ENCODE data around the gene HOXC6.

Gene HOXC6

DNA sequence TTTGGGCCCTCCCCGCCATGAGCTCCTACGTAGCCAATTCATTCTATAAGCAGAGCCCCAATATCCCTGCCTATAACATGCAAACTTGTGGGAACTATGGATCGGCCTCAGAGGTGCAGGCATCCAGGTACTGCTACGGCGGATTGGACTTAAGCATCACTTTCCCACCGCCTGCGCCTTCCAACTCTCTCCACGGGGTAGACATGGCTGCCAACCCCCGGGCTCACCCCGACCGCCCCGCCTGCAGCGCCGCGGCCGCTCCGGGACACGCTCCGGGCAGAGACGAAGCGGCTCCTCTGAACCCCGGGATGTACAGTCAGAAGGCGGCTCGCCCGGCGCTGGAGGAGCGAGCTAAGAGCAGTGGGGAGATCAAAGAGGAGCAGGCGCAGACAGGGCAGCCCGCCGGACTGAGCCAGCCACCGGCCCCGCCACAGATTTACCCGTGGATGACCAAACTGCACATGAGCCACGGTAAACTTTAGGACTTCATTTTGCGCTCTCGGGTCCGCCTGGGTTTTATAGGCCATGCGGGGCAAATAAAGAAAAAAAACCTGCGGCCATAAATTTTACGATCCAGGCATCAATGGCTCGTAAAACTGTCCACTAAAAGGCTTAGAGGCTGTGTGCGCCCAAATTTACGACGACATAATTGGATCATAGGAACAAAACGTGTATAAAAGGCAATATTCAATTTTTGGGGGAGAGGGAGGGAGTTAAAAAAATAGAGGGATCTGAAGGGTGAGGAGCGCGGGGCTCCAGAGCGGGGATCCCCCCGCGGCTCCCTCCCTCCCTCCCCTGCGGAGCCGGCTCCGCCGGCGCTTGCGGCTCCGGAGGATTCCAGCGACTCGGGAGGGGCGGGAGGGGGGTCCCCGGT is 5.1 kb downstream of the HOXC6 start:
- DNase-seq: no peak

DNA sequence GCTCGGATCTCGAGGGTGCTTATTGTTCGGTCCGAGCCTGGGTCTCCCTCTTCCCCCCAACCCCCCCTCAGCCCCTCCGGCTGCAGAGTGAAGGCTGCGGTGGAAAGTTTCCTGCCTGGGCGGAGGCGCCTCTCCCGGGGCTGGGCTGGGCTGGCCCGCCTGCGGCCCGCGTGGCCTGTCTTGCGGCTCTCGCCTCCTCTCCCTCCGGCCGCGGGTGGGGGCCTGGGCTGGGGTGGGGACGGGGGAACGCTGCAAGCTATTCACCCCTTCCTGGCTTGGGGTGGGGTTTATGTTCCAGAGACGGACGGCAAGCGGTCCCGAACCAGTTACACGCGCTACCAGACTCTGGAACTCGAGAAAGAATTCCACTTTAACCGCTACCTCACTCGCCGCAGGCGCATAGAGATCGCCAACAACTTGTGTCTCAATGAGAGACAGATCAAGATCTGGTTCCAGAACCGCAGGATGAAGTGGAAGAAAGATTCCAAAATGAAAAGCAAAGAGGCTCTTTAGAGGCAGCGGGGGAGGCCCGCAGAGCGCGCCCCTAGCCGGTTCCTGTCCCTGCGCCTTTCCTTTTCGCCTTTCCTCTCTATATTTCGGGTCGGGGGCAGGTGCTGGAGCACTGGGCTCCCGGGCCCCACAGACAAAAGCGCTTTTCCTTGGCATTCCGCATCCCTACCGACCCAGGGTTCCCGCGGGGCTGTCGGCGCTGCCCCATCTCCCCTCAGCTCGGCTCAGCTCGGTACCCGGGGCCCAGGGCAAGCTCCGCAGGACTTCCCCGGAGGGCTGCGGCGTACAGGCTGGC is 5.9 kb downstream of the HOXC6 start:
- TF ChIP-seq CTCF (IDR thresholded peaks at IDR 0.05; ENCODE audit: low read depth, low read length, missing control alignments): no peak
- no peak for DNase-seq
- Histone ChIP-seq H3K36me3 (replicated peaks) (no peaks in the 10 kb centered on the region), H3K27ac (no peak overlapping the region), H3K27me3 (replicated peaks) (peaks cover 91% of the 10 kb centered on the region), H3K4me3 (ENCODE audit: low read depth, low read length) (no peak overlapping the region)
- in situ Hi-C loops (cut with HindIII; ENCODE audit: low pct_ligation_motif_present, low sequenced_read_pairs): no loop called here

More for the DNA sequence above, 5.1 kb downstream of the HOXC6 start:
- H3K36me3 ChIP-seq (replicated peaks): no peaks in the 10 kb centered on the region
- no peak overlapping the region for H3K27ac ChIP-seq
- peaks cover 91% of the 10 kb centered on the region for H3K27me3 ChIP-seq (replicated peaks)
- no peak for TF ChIP-seq CTCF (IDR thresholded peaks at IDR 0.05; ENCODE audit: low read depth, low read length, missing control alignments)
- in situ Hi-C loops (cut with HindIII; ENCODE audit: low pct_ligation_motif_present, low sequenced_read_pairs): no loop called here
- no peak overlapping the region for H3K4me3 ChIP-seq (ENCODE audit: low read depth, low read length)

- no peak for DNase-seq
- in situ Hi-C loops (cut with HindIII; ENCODE audit: low pct_ligation_motif_present, low sequenced_read_pairs): no loop called here
- peaks cover 92% of the 10 kb centered on the region for H3K27me3 ChIP-seq (replicated peaks)
- H3K4me3 ChIP-seq (ENCODE audit: low read depth, low read length): no peak overlapping the region
- H3K36me3 ChIP-seq (replicated peaks): no peaks in the 10 kb centered on the region
- no peak for TF ChIP-seq CTCF (IDR thresholded peaks at IDR 0.05; ENCODE audit: low read depth, low read length, missing control alignments)
- no peak overlapping the region for H3K27ac ChIP-seq
Measured at GRCh38 chr12:54034785-54035310, 6.6 kb downstream of the HOXC6 start.

GRCh38 chr12:54035568-54036264 is 7.5 kb downstream of the HOXC6 start:
- Histone ChIP-seq H3K36me3 (replicated peaks) (no peaks in the 10 kb centered on the region), H3K4me3 (ENCODE audit: low read depth, low read length) (no peak overlapping the region), H3K27ac (no peak overlapping the region), H3K27me3 (replicated peaks) (peaks cover 92% of the 10 kb centered on the region)
- DNase-seq: no peak
- TF ChIP-seq CTCF (IDR thresholded peaks at IDR 0.05; ENCODE audit: low read depth, low read length, missing control alignments): no peak
- in situ Hi-C loops (cut with HindIII; ENCODE audit: low pct_ligation_motif_present, low sequenced_read_pairs): no loop called here

DNA sequence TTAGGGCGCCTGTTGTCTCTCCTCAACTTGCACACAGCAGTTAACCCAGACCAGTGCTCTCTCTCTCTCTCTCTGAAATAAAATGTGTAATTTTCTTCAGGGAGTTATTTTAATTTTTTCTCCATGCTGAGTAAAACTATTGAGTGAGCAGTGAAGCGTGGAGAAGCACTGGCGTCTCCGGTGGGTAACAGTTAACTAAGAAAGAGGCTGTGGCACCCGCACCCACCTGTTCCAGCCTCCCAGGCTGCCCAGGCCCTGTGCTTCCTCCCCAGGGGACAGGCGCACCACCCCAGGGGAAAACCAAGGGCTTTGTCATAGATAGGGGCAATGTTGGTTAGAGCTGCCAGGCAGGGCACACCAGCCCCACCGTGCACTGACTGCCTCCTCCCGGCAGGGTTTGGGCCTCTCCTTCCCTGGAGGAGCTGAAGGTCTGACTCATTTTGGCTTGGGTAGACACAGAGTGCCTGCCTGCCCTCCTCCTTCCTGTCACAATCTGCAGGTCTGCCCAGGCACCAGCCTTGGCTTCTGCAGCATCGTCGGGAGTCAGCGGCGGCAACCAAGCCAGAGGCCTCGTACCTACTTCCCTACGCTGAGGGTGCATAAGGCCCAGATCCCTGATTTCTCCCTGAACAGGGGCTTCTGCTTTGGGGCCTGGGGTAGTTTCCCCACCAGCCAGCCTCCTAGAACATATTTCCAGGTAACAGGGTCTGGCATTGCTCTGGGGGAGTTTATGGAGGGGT is 8.6 kb downstream of the HOXC6 start:
- no peak for DNase-seq

More for the DNA sequence above, 8.6 kb downstream of the HOXC6 start:
- H3K36me3 ChIP-seq (replicated peaks): no peaks in the 10 kb centered on the region
- no peak overlapping the region for H3K27ac ChIP-seq
- in situ Hi-C loops (cut with HindIII; ENCODE audit: low pct_ligation_motif_present, low sequenced_read_pairs): no loop called here
- TF ChIP-seq CTCF (IDR thresholded peaks at IDR 0.05; ENCODE audit: low read depth, low read length, missing control alignments): no peak
- H3K27me3 ChIP-seq (replicated peaks): peaks cover 82% of the 10 kb centered on the region
- no peak overlapping the region for H3K4me3 ChIP-seq (ENCODE audit: low read depth, low read length)

Measured in brain microvascular endothelial cell (primary cell).